ENCODE measurements around the gene USH1G. TPM values are rescaled to one million over a fixed set of nuclear protein-coding genes. Genes with fewer than 3 reads are reported as not detected.
"Not testable (repeated sequence)": the region's sequence is repeated elsewhere in the genome, so short reads cannot be mapped to it uniquely, and the experiment has no call there.

Gene USH1G
- total RNA-seq, 1 experiment from 2014 or later: not detected

DNA sequence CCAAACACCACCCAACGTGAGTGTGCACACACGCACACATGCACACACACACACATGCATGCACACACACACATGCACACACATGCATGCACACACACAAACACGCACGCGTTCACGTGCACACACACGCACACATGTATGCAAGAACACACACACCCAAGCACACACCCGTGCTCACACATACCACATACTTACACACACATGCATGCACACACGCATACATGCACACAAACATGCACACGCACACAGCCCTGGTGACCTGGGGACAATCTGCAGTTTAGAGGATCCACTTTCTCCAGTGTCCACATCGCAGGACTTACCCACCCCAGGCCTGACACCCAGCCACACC, 6.2 kb downstream of the USH1G start:
- DNase-seq (ENCODE audit: low read depth): no peak
- in situ Hi-C loops (cut with HindIII; ENCODE audit: low pct_unique_long_range_greater_than_20kb, low sequenced_read_pairs): no loop called here

DNA sequence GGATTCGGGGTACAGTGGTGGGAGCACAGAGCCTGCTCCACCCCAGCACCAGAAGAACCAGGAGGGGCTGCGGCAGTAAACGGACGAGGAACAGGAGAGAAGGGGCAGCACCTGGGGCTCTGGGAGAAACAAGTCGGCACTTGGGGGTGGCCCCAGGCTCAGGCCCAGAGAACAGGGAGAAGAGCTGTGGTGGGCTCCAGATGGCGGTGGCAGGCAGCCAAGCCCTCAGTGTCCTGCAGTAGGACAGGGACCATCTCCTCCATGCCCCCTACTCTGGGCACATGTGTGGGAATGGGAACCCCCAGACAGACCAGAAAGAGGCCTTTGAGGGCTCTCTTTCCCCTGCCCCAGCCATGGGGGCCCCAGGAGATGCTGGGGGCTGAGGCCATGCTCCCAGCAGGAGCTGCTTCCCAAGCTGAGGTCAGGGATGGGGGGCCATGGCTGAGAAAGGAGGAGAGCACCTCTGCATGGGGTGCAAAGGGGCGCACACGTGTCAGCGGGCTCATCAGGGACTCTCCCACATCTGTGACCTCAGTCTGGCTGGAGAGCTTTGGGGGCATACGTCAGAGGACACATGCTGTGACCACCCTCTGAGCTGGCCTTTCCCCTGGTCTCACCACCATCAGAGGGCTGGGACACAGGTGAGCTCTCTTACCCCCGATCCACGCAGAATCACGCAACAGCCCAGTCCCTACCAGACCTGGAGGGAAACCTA, 6.8 kb downstream of the USH1G start:
- DNase-seq (ENCODE audit: low read depth): no peak
- in situ Hi-C loops (cut with HindIII; ENCODE audit: low pct_unique_long_range_greater_than_20kb, low sequenced_read_pairs): no loop called here

DNA sequence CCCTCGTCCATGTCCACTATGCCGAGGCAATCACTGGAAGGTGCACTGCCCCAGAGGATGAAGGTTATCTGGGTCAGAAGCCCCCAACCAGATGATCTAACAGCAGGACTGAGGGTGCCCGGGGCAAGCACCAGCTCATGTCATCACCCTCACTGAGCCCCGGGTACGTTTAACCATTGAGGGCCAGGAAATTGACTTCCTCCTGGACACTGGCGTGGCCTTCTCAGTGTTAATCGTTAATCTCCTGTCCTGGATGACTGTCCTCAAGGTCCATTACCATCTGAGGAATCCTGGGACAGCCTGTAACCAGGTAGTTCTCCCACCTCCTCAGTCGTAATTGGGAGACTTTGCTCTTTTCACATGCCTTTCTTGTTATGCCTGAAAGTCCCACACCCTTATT, 11.6 kb downstream of the USH1G start:
- DNase-seq (ENCODE audit: low read depth); in situ Hi-C loops (cut with HindIII; ENCODE audit: low pct_unique_long_range_greater_than_20kb, low sequenced_read_pairs): not testable (repeated sequence)

DNA sequence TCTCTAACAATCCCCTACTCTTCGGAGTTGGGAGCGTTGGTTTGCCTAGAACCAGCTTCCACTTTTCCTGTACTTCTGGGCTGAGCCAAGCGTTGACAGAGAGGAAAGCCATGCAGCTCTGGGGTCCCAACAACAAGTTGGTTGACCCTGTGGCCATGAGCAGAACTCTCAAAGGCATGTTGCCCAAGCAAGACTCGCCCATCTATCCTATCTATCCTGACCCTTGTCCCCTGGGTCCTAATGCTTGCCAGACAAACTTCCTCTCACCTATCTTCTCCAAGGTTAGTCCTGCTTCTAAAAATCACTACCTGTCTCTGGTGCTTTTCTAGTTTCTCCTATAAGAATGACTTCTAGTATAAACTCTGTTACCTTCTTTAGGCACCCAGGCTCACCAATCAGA, 14.0 kb downstream of the USH1G start:
- in situ Hi-C loops (cut with HindIII; ENCODE audit: low pct_unique_long_range_greater_than_20kb, low sequenced_read_pairs); DNase-seq (ENCODE audit: low read depth): not testable (repeated sequence)

DNA sequence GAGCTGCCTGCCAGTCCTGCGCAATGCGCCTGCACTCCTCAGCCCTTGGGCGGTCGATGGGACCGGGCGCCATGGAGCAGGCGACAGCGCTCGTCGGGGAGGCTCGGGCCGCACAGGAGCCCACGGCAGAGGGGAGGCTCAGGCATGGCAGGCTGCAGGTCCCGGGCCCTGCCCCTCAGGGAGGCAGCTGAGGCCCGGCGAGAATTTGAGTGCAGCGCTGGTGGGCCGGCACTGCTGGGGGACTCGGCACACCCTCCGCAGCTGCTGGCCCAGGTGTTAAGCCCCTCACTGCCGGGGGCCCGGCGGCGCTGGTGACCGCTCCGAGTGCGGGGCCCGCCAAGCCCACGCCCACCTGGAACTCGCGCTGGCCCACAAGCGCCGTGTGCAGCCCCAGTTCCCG, 16.0 kb downstream of the USH1G start:
- in situ Hi-C loops (cut with HindIII; ENCODE audit: low pct_unique_long_range_greater_than_20kb, low sequenced_read_pairs): no loop called here
- no peak for DNase-seq (ENCODE audit: low read depth)

DNA sequence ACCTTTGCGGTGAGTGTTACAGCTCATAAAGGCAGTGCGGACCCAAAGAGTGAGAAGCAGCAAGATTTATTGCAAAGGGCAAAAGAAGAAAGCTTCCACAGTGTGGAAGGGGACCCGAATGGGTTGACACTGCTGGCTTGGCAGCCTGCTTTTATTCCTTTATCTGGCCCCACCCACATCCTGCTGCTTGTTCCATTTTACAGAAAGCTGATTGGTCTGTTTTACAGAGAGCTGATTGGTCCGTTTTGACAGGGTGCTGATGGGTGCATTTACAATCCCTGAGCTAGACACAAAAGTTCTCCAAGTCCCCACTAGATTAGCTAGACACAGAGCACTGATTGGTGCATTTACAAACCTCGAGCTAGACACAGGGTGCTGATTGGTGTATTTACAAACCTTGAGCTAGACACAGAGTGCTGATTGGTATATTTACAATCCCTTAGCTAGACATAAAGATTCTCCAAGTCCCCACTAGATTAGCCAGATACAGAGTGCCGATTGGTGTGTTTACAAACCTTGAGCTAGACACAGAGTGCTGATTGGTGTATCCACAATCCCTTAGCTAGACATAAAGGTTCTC, 16.8 kb downstream of the USH1G start:
- DNase-seq (ENCODE audit: low read depth): peak; percentile 22
- in situ Hi-C loops (cut with HindIII; ENCODE audit: low pct_unique_long_range_greater_than_20kb, low sequenced_read_pairs): not testable (repeated sequence)

DNA sequence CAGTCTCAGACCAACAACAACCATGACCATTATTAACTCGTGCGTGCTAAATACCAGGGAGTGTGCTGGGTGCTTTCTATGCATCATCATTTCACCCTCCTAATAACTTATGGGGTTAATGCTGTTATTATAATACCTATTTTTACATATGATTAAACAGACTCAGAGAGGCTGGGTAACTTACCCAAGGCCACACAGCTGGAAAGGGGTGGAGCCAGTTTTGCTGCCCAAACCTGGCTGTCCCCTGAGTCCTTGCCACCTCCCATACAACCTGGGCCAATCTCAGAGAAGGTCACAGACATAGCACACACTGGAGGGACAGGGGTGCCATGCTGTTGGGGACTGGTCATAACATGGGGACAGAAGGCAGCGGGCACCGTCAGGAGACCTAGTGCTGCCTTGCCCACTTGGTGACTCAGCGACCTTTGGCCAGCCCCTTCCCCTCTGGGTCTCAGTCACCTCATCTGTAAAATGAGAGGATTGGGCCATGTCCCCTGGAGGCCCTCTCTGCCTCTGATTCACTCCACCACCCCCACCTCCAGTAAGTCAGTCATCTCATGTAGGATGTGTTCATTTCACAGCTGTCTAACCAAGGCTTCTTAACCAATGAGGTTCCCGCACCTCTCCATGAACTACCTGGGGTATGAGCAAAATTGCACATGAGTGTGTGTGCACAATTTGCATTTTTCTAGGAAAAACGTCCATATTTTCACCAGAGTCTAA, 18.2 kb downstream of the USH1G start:
- in situ Hi-C loops (cut with HindIII; ENCODE audit: low pct_unique_long_range_greater_than_20kb, low sequenced_read_pairs): no loop called here
- DNase-seq (ENCODE audit: low read depth): no peak

DNA sequence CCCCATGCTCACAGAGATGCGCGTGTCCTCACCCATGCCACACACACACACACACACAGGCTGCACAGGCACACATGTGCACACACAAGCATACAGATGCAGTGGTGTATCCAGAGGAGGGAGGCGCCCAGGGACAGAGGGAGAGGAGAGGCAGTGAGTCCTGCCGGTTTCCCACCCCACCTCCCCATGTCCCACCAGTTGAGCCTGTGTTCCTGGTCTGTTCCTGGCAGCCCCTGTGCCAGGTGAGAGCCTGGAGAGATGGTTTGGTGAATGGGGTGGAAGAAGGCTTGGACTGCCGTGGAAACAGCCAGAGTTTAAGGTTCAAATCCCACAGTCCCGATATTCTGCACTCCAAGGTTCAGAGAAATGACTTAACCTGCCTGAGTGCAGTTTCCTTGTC, 19.4 kb downstream of the USH1G start:
- in situ Hi-C loops (cut with HindIII; ENCODE audit: low pct_unique_long_range_greater_than_20kb, low sequenced_read_pairs): no loop called here

DNA sequence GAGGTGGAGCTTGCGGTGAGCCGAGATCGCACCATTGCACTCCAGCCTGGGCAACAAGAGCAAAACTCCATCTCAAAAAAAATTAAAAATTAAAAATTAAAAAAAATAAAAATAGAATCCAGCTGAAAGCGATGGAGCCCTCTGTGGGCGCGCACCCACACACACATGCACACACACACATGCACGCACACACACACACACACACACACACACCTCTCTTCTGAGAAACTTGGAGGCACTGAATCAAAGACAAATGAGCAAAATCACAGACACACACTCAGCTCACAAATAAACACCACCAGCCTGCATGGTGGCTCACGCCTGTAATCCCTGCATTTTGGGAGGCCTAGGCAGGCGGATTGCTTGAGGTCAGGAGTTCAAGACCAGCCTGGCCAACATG, 20.0 kb downstream of the USH1G start:
- DNase-seq (ENCODE audit: low read depth): no peak
- in situ Hi-C loops (cut with HindIII; ENCODE audit: low pct_unique_long_range_greater_than_20kb, low sequenced_read_pairs): no loop called here

More for the DNA sequence above, 19.4 kb downstream of the USH1G start:
- DNase-seq (ENCODE audit: low read depth): no peak

DNA sequence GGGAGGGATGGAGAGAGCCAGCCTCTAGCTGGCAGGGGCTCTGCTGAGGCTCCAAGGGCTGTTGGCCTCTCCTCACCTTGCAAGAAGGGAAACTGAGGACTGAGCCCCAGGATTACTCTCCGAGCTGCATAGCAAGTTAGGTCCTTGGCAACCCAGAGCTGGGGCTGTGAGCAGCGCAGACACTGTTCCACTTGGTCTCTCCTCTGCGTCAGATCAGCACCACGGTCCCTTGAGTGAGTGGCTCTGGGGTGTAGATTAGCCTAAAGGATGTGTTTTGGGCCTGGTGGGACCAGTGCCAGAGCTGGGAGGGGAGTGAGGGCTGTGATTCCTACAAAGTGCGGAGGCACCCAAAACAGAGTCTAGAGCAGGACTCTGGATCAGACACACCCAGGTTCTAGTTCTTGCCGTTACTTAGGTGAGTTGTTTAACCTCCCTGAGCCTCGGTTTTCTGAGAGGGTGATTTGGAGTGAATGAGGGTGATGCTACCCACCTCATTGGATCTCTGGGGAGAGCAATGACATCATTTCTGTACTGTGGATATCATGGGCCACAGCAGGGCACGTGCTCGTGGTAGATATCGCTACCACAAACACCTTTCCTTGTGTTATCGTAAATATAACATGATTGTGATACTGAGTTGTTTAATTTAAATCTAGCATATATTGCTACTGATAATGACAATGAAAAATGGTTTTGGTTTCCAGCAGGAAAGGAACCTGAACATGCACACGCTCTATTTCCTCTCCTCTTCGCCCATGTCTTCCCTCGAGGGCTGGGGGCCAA, 21.5 kb downstream of the USH1G start:
- in situ Hi-C loops (cut with HindIII; ENCODE audit: low pct_unique_long_range_greater_than_20kb, low sequenced_read_pairs): no loop called here
- DNase-seq (ENCODE audit: low read depth): no peak

DNA sequence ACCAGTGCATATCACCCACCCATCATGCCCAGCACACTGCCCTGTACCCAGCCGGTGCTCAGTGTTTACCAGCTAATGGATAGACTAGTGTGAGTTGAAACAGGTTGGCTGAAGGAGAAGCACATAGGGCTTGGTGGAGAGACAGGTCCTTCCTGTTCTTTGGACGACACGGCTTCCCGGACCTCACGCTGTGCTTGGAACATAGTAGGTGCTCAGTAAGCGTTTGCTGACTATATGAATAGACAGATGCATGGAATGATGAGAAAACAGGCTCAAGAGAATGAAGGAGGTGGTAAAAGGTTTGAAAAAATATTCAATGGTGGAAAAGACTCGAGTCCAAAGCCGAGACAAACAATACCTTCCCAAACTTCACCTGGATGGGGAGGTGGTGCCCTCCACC, 22.8 kb downstream of the USH1G start:
- DNase-seq (ENCODE audit: low read depth): no peak
- in situ Hi-C loops (cut with HindIII; ENCODE audit: low pct_unique_long_range_greater_than_20kb, low sequenced_read_pairs): no loop called here

DNA sequence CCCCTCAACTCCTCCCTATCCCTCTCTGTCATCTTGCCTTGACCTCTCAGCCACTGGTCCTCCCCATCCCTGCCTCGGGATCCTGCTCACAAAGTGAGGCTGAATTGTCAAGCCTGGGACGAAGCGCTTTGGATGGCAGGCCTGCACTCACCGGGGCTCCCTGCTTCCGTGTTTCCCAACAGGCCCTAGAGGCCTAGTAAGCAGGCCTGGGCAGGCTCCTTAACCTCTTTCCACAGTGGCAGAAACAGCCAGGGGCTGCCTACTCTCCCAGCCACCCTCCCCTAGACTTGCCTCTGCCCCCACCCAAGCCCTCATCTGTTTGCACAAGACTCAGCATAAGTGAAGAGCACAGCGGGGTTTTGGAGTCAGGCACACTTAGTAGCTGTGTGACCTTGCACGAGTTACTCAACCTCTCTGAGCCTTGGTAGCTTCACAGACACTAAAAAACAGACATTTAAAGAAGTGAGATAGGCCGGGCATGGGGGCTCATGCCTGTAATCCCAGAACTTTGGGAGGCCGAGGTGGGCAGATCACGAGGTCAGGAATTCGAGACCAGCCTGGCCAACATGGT, 24.6 kb downstream of the USH1G start:
- in situ Hi-C loops (cut with HindIII; ENCODE audit: low pct_unique_long_range_greater_than_20kb, low sequenced_read_pairs): no loop called here
- DNase-seq (ENCODE audit: low read depth): no peak

DNA sequence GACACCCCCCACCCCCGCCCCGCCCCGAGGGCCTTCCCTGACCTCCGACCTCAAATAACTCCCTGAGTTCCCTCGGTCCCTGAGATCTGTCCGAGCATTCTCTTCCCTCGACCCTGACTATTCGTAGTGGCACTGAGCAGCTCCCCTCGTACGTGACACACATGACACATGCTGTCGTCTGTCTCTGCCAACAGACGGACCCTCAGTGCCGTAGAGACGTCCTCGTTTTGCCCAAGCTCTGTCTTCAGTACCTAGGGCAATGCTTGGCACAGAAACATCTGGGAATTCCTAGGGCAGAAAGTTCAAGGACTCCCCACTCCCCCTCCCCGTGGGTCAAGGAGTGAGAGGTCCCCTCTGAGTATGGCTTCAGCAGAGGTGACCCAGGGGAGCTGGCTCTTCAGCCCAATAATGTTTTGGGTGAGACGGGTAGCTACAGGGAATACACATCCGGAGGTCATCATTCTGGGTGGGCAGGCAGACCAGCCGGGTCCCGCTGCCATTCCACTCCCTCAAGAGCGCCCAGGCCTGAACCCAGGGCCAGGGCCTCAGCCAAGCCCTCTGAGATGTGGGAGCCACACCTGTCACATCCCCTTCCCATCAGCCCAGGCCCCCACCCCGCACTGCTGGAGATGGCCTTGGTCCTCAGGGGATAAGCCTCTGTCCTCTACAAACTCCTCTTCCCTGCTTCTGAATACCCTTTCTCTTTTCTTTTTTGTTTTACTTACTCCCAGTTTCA, 29.0 kb downstream of the USH1G start:
- in situ Hi-C loops (cut with HindIII; ENCODE audit: low pct_unique_long_range_greater_than_20kb, low sequenced_read_pairs): no loop called here
- DNase-seq (ENCODE audit: low read depth): no peak

DNA sequence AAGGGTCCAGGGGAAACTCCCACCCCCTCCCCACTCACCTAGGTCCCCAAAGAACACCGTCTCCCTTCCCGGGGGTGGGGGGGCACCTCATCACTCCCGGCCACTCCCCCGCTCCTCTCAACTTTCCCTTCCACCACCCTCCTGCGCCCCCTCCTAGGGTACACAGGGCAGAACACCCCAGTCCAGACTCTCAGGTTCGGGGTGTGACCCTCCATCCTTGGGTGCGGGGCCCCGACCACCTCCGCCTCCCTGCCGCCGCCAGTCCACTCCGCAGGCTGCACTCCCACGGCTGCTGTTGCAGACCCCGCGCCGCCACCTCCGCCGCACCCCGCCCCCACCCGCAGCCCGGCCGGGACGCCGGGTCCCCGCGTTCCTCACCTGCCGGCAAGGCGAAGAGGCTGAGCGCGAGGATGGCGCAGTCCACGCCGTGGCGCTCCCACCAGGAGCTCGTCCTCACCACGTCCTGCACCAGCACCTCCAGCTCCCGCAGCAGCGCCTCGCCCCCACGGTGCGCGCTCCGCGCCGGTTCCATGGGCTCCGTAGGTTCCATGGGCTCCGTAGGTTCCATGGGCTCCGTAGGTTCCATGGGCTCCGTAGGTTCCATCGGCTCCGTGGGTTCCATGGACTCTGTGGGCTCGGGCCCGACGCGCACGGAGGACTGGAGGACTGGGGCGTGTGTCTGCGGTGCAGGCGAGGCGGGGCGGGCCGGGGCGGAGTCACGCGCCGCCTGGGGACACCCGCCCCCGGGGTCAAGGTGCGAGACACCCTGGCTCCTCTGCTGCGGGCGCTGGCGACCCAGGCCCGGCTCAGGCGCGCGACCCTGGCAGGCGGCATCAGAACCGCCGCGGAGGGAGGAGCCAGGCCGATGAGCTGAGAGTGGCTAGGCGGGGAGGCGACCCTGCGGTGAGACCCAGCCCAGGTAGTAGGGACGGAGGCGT, 29.8 kb downstream of the USH1G start, which contains the start of gene FADS6:
Gene FADS6 (minus strand): TSS at position 660 of the 938 bp plus-strand sequence. CDS start 38 bp downstream, at position 622.
- in situ Hi-C loops (cut with HindIII; ENCODE audit: low pct_unique_long_range_greater_than_20kb, low sequenced_read_pairs): no loop called here
- no peak for DNase-seq (ENCODE audit: low read depth)

DNA sequence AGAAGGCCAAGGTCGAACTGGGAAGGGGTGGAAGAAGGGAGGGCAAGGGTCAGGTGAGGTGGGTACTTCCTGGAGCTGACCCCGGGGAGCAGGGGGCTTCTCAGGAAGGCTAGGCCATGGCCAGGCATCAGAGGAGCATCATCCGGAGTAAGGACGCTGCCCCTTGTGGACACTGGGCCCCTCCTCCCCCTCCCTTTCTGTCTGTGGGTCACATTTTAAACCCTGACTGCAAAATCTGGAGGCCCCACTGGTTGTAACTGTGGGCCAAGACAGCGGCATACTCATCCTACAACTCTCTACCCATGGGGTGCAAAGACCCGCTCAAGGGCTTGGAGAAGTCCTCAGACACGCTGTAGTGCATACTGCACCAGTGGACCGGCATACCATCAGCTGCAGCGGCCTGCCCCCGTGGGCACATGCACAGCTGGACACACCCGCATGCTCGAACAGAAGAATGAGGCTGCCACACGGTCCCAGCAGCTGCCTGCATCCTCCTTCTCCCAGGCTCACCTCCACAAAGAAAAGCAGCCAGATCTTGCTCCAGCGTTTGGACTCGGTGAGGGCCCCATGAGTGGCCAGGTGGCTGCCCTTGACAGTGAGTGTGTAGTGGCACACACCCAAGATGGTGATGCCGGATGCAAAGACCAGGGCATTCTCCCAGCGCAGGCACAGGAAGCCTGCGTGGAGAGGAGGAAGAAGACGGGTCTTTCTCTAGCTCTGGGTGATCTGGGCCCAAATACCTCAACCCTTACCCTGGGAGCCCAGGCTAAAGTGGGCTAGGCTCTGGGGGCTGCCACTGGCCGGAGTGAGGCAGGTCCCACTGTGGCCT, 30.8 kb downstream of the USH1G start:
- no peak for DNase-seq (ENCODE audit: low read depth)
- in situ Hi-C loops (cut with HindIII; ENCODE audit: low pct_unique_long_range_greater_than_20kb, low sequenced_read_pairs): no loop called here

DNA sequence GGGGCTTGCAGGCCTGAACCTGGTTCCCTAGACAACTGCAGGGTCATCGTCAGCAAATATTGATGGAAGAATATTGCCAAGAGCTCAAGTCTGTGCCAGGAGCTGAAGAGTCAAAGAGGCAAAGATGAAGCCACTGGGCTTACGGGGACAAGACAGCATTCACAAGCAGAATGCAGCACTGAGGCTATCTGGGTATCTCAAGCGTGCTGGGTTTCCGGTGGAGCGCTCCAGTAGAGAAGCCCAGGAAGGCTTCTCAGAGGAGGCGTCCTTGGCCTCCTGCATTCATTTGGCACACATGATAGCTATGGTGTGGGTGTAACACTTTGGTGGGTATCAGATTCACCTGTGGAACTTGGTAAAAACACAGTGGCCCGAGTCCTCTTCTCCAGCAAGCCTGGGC, 32.5 kb downstream of the USH1G start:
- in situ Hi-C loops (cut with HindIII; ENCODE audit: low pct_unique_long_range_greater_than_20kb, low sequenced_read_pairs): no loop called here

More for the DNA sequence above, 32.5 kb downstream of the USH1G start:
- DNase-seq (ENCODE audit: low read depth): no peak
